GM12878 (cell line): ENCODE measurements around the gene NRXN3. TPM values are rescaled to one million over a fixed set of nuclear protein-coding genes. Genes with fewer than 3 reads are reported as not detected.

Experiments used
- ATAC-seq: fragments of 200-7000 bp; cut with Tn5 transposase; 3 replicates; pipeline ENCODE4 v1.9.1; 2020; ENCODE audit warnings: mild to moderate bottlenecking, moderate library complexity
- BruUV-seq: library from RNA; stranded (reverse); fragments of 400-500 nt; replicated peaks from 2 replicates; lab custom pipeline; 2021; lab: Mats Ljungman, UMichigan
- CTCF ChIA-PET: fragments of 300-600 bp; sonication (Branson Sonifier 250); formaldehyde crosslinking; extraction: SDS; loops from one replicate; lab custom pipeline; 2021; ENCODE audit warnings: inconsistent platforms; lab: Yijun Ruan, JAX
- POLR2A ChIA-PET: fragments of 350-600 bp; formaldehyde crosslinking; extraction: SDS; loops from one replicate; lab custom pipeline; 2021; ENCODE audit warnings: inconsistent platforms; lab: Charles Lee
- RAD21 ChIA-PET: fragments of 300-600 bp; sonication (Branson Sonifier 250); formaldehyde crosslinking; loops from one replicate; lab custom pipeline; 2023; ENCODE audit warnings: antibody characterized with exemption; ENCODE audit not compliant: unreplicated experiment; lab: Charles Lee
- SMC1A ChIA-PET: fragments of 300-600 bp; sonication (Branson Sonifier 250); formaldehyde crosslinking; loops from one replicate; lab custom pipeline; 2023; ENCODE audit not compliant: unreplicated experiment, uncharacterized antibody; lab: Charles Lee
- DNase-seq: peaks from one replicate; pipeline ENCODE4 v3.0.0-alpha.2; 2011; ENCODE audit warnings: low read depth, low spot score
- FAIRE-seq: peaks from 3 replicates; lab custom pipeline; 2011; peaks lifted over from hg19 to GRCh38; lab: Jason Lieb, UNC
- H2AFZ ChIP-seq: 2 replicates; pipeline ENCODE4 v1.6.0; 2011; ENCODE audit warnings: low read depth, low read length, control low read depth; ENCODE audit not compliant: control insufficient read depth
- H3K27ac ChIP-seq: 2 replicates; pipeline ENCODE4 v1.5.1; 2011; ENCODE audit warnings: control low read depth; ENCODE audit not compliant: control insufficient read depth, insufficient read depth
- H3K27me3 ChIP-seq, 2 experiments: replicated peaks in 1 of 2; 2 replicates each; pipeline versions ENCODE4 v1.6.0 to v1.6.1; 2011; ENCODE audit warnings: low read length in 1 of 2; ENCODE audit not compliant: control insufficient read depth in 2 of 2, insufficient read depth in 2 of 2
- H3K36me3 ChIP-seq, 2 experiments: 2 replicates each; pipeline ENCODE4 v1.5.1; 2011; ENCODE audit warnings: low read length in 1 of 2; ENCODE audit not compliant: control insufficient read depth in 2 of 2, insufficient read depth in 2 of 2
- H3K4me1 ChIP-seq: 2 replicates; pipeline ENCODE4 v1.6.1; 2011; ENCODE audit warnings: mild to moderate bottlenecking, low read length, moderate library complexity, mixed read lengths; ENCODE audit not compliant: control insufficient read depth, insufficient read depth
- H3K4me2 ChIP-seq: 2 replicates; pipeline ENCODE4 v1.6.0; 2011; ENCODE audit warnings: control low read depth; ENCODE audit not compliant: control insufficient read depth, insufficient read depth
- H3K4me3 ChIP-seq: fragments of 200-600 bp; sonication (generic); 2 replicates; pipeline ENCODE4 v1.5.1; 2016
- H3K79me2 ChIP-seq: 2 replicates; pipeline ENCODE4 v1.6.0; 2011; ENCODE audit warnings: low read length; ENCODE audit not compliant: control insufficient read depth, insufficient read depth
- H3K9ac ChIP-seq: 2 replicates; pipeline ENCODE4 v1.8.0; 2011; ENCODE audit warnings: low read length, control low read depth, mixed read lengths; ENCODE audit not compliant: control insufficient read depth, insufficient read depth
- H3K9me3 ChIP-seq: replicated peaks from 3 replicates; pipeline ENCODE4 v1.5.1; 2011; ENCODE audit warnings: mild to moderate bottlenecking, low read length; ENCODE audit not compliant: control insufficient read depth, insufficient read depth
- H4K20me1 ChIP-seq: 2 replicates; pipeline ENCODE4 v1.6.0; 2011; ENCODE audit not compliant: control insufficient read depth, insufficient read depth
- E4F1 ChIP-seq: fragments of 450-650 bp; IDR thresholded peaks from 2 replicates; pipeline ENCODE4 v1.6.1; 2018; ENCODE audit warnings: borderline replicate concordance, mild to moderate bottlenecking; ENCODE audit not compliant: partially characterized antibody
- FOXM1 ChIP-seq: IDR thresholded peaks from 2 replicates; pipeline ENCODE4 v1.6.1; 2012; ENCODE audit warnings: low read depth, mild to moderate bottlenecking, inconsistent platforms, low read length, moderate library complexity
- IKZF2 ChIP-seq, 2 experiments: fragments of 450-650 bp; IDR thresholded peaks; 2 replicates each; pipeline ENCODE4 v1.6.1; 2017; ENCODE audit warnings: mild to moderate bottlenecking in 2 of 2, moderate library complexity in 2 of 2
- KAT2A ChIP-seq: conservative IDR thresholded peaks from 2 replicates; pipeline ENCODE4 v1.6.1; 2011; ENCODE audit warnings: low read depth, low read length; ENCODE audit not compliant: control insufficient read depth
- NFYA ChIP-seq: IDR thresholded peaks from 2 replicates; pipeline ENCODE4 v1.6.1; 2011; ENCODE audit warnings: low read depth, mild to moderate bottlenecking, low read length, improper control_type of control experiment, borderline replicate concordance
- NR2C1 ChIP-seq: fragments of 450-650 bp; IDR thresholded peaks from 2 replicates; pipeline ENCODE4 v1.6.1; 2017; ENCODE audit warnings: antibody characterized with exemption, mild to moderate bottlenecking, moderate library complexity
- NR2C2 ChIP-seq: IDR thresholded peaks from 2 replicates; pipeline ENCODE4 v1.6.1; 2011; ENCODE audit warnings: borderline replicate concordance, low read depth; ENCODE audit not compliant: control insufficient read depth, insufficient read length
- PAX5 ChIP-seq: IDR thresholded peaks from 2 replicates; pipeline ENCODE4 v1.6.1; 2011; ENCODE audit warnings: low read depth, low read length, borderline replicate concordance
- POLR2AphosphoS2 ChIP-seq: IDR thresholded peaks from 2 replicates; pipeline ENCODE4 v1.6.1; 2011; ENCODE audit warnings: low read depth, mild to moderate bottlenecking, low read length, improper control_type of control experiment, moderate library complexity
- RAD51 ChIP-seq: fragments of 450-650 bp; IDR thresholded peaks from 2 replicates; pipeline ENCODE4 v1.6.1; 2016; ENCODE audit warnings: moderate library complexity, mild to moderate bottlenecking, inconsistent platforms
- RFX5 ChIP-seq: IDR thresholded peaks from 2 replicates; pipeline ENCODE4 v1.6.1; 2011; ENCODE audit warnings: low read depth, low read length, improper control_type of control experiment
- SIN3A ChIP-seq: IDR thresholded peaks from 2 replicates; pipeline ENCODE4 v1.6.1; 2012; ENCODE audit warnings: low read depth, low read length, improper control_type of control experiment
- SPI1 ChIP-seq: IDR thresholded peaks from 2 replicates; pipeline ENCODE4 v1.6.1; 2011; ENCODE audit warnings: low read depth, mild to moderate bottlenecking, low read length, moderate library complexity, borderline replicate concordance; ENCODE audit not compliant: insufficient read depth
- TCF3 ChIP-seq: IDR thresholded peaks from 2 replicates; pipeline ENCODE4 v1.6.1; 2012; ENCODE audit warnings: low read depth, mild to moderate bottlenecking, low read length, borderline replicate concordance; ENCODE audit not compliant: insufficient read depth
- ZNF24 ChIP-seq: fragments of 450-650 bp; IDR thresholded peaks from 2 replicates; pipeline ENCODE4 v1.6.1; 2017; ENCODE audit warnings: antibody characterized with exemption, mild to moderate bottlenecking
- WGBS: methylation state at CpG from one replicate; pipeline ENCODE4 v1.1.6; 2016; ENCODE audit warnings: low lambda C conversion rate; ENCODE audit not compliant: insufficient replicate concordance, insufficient coverage; ENCODE audit errors: missing lambda C conversion rate; 5-methylcytosine and 5-hydroxymethylcytosine counted together
- in situ Hi-C: fragments of 300-500 bp; cut with MboI; formaldehyde crosslinking; loops from 9 replicates; pipeline ENCODE4 v1.14.3; 2018; ENCODE audit warnings: mixed read lengths
- intact Hi-C: fragments of 100-400 bp; cut with micrococcal nuclease; formaldehyde crosslinking; loops from one replicate; pipeline ENCODE4 v1.14.2; 2022; ENCODE audit not compliant: unreplicated experiment
- polyA plus RNA-seq, 11 experiments: library from polyadenylated mRNA; depleted of rRNA in 4 of 11; unstranded in 6 of 11; stranded (reverse) in 5 of 11; fragments of >200 nt; fragmentation: Nextera tagmentation in 4 of 11; fragmentation: Illumina TruSeq in 1 of 11; extraction: Ambion mirVana in 4 of 11; extraction: Trizol in 1 of 11; gene quantifications; 1 replicate in 1 of 11; 2 replicates in 10 of 11; pipeline versions ENCODE4 v1.2.1 to v1.2.3, GENCODE V29; 2011 to 2016; ENCODE audit warnings: inconsistent platforms in 2 of 11, missing spikeins in 2 of 11, low read depth in 1 of 11
- total RNA-seq, 4 experiments: library from RNA; depleted of rRNA in 3 of 4; stranded (reverse); fragments of >200 nt in 3 of 4; fragmentation: Illumina TruSeq in 1 of 4; extraction: Trizol in 1 of 4; gene quantifications; 2 replicates each; pipeline versions ENCODE4 v1.2.1 to v1.2.3, GENCODE V29; 2013 to 2021

Gene NRXN3
- total and polyA plus RNA-seq, 10 of the 15 experiments (the other 5 are each of a cell fraction or from before 2014, with no cell fraction given) = 0.52 to 3.3 (median 1.4) TPM

GRCh38 chr14:79596551-79596950 lies 1426.4 kb downstream of the NRXN3 start:
- FAIRE-seq (no peak), ATAC-seq (no peak), DNase-seq (no peak)
- Histone ChIP-seq H3K9ac (no peak overlapping the region), H3K36me3 (no peaks in the 10 kb centered on the region), H2AFZ (no peak overlapping the region), H3K79me2 (no peaks in the 10 kb centered on the region), H3K9me3 (no peaks in the 10 kb centered on the region), H3K4me2 (no peak overlapping the region), H4K20me1 (no peaks in the 10 kb centered on the region), H3K4me3 (no peak overlapping the region), H3K27ac (no peak overlapping the region), H3K4me1 (no peaks in the 10 kb centered on the region), H3K27me3 (no peaks in the 10 kb centered on the region)
- intact Hi-C loops = no loop called here
- no peak for TF ChIP-seq NR2C2
- no peak for TF ChIP-seq IKZF2 (IDR thresholded peaks at IDR 0.05)
- no peak for TF ChIP-seq POLR2AphosphoS2
- no peak for TF ChIP-seq E4F1
- no peak for TF ChIP-seq RFX5
- no peak for TF ChIP-seq FOXM1
- no peak for TF ChIP-seq ZNF24
- no peak for TF ChIP-seq PAX5
- TF ChIP-seq RAD51 = no peak
- no peak for TF ChIP-seq NR2C1
- TF ChIP-seq KAT2A = no peak
- TF ChIP-seq NFYA = no peak
- no peak for TF ChIP-seq TCF3
- TF ChIP-seq SIN3A = no peak
- TF ChIP-seq SPI1 = no peak
- in situ Hi-C loops = no loop called here
- POLR2A ChIA-PET = no interaction called here
- WGBS = 15% methylated on average over 4 of the region's 4 CpGs
- CTCF ChIA-PET = no interaction called here
- no TSS peak for BruUV-seq
- RAD21 ChIA-PET = no interaction called here
- SMC1A ChIA-PET = no interaction called here
